HG03039 (cell line): ENCODE results near the gene TOMM40.
A peak's percentile ranks its signal among the peaks of the same experiment; 100 is the strongest.
"Not testable (repeated sequence)": the region's sequence is repeated elsewhere in the genome, so short reads cannot be mapped to it uniquely, and the experiment has no call there.

Experiments used
- ATAC-seq: cut with Tn5 transposase; IDR thresholded peaks from one replicate; pipeline ENCODE4 v1.9.1; 2021; ENCODE audit warnings: mild to moderate bottlenecking, moderate library complexity; ENCODE audit not compliant: unreplicated experiment

The TOMM40 gene

DNA sequence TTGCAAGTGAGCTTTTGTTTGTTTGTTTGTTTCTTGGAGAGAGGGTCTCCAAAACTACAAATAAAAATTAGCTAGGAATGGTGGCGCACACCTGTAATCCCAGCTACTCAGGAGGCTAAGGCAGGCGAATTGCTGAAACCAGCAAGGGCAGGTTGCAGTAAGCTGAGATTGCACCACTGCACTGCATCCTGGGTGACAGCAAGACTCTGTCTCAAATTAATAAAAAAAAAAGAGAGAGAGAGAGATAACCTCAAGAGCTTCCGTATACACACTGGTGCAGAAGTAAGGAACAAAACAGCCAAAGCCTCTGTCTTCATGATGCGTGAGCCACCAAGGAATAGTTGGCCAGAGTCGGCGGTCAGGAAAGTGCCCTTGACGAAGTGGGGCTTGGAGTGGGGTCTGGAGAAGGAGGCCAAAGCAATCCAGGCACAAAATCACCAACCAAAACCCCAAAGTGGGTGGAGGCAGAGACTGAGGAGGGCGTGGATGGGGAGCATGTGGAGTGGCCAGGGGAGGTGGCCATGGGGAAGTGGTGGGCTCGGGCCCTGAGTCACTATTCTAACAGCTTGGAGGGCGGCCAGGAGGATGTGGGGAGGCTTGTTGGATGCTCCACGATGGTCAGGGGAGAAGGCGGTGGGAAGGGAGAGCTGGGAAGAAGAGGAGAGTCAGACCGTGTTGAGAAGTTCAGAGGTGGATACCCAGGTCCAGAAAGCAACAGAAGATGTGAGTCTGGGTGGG is 21.2 kb upstream of the TOMM40 start:
- no peak for ATAC-seq

DNA sequence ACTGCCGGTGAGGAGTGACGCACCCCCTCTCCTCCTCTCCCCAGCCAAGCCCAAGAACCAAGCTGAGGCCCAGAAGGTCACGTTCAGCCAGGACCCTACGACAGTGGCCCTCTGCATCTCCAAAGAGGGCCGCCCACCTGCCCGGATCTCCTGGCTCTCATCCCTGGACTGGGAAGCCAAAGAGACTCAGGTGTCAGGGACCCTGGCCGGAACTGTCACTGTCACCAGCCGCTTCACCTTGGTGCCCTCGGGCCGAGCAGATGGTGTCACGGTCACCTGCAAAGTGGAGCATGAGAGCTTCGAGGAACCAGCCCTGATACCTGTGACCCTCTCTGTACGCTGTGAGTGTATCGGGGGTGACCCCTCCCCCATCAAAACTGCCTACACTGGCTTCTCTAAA is 19.2 kb upstream of the TOMM40 start:
- ATAC-seq, result no peak

DNA sequence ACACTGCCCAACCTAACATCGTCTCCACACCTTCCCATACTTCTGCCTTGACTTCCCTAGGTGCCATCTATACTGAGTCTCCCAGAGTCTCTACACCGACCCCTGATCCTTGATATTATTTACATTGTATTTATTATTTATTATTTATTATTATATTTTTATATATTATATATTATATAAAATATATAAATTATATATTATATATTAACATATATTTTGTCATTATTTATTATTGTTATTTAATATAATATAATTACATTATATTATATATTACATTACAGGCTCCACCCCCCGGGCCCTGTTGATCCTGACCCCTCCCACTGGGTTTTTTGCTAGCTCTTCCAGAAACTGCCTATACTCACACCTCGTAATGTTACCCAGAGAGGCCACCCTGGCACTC is 18.4 kb upstream of the TOMM40 start:
- no peak for ATAC-seq

DNA sequence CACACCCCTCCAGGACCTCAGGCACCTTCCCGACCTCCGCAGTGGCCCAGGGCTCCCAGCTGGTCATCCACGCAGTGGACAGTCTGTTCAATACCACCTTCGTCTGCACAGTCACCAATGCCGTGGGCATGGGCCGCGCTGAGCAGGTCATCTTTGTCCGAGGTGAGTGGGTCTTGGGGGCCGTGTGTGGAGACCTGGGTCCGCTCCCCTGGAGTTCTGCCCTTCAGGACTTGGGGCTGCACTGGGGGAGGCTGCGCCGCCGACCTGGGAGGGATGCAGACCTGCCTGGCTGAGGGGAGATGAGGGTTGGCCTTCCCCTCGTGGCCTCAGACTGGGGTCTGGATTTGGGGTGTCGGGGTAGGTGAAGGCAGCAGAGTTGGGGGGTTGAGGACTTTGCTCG is 16.7 kb upstream of the TOMM40 start:
- ATAC-seq, result no peak

DNA sequence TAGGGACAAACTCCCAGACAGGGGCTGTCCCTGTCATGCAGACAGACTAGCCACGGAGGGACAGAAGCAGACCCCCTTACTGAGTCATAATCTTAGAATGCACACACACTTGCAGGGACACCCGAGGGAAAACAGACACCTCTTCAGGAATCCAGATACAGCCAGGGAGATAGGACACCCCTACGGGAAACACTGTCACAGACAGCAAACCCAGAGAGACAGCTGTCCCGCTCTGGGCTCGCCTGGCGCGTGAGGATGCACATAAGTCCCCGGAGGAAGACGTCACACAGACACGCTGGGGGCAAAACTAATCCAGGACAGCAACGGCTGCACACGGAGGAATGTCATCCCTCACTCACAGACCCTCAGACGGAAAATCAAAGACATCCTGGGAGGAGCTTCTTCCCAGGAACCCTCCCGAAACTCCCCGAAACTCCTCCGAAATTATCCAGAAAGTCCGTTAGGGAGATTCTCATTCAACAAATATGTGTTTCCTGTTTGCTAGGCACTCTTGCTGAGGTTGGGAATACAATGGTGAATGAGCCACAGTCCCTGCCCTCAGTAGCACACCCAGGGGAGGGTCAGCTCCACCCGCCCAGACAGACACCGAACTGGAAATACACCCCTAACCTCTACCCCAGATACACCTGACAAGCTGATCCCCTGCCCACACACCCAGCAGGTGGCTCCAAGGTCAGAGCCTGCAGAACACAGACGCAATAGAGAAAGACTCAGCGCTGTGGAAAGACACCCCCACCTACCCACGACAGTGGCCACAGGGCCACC is 15.2 kb upstream of the TOMM40 start:
- ATAC-seq, result no peak

DNA sequence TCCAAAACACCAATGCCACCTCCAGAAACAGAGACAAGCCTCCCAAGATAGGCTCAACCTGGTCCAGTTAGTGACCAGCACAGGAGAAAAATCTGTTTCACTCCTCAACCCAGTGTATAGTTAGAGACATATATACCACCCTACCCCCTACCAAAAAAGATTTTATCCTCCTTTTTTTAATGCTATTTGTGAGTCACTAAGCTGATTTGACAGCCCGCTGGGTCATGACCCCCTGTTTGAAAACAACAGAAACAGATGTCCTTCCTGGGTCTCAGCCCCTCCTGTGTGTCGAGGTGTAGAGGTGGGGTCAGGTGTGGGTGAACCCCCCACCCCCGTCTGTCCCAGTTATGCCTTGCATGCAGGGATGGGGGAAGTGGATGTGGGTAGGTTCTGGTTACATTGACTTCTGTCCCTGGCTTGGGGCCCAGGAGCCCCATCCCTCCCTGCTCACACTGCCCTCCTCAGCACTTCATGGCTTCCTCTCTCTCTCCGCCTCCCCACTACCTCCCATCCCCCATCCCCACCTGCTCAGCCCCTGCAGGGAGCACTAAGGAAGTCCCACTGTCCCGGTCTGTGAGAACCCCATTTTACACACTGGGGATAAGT is 14.0 kb upstream of the TOMM40 start:
- ATAC-seq, result no peak

DNA sequence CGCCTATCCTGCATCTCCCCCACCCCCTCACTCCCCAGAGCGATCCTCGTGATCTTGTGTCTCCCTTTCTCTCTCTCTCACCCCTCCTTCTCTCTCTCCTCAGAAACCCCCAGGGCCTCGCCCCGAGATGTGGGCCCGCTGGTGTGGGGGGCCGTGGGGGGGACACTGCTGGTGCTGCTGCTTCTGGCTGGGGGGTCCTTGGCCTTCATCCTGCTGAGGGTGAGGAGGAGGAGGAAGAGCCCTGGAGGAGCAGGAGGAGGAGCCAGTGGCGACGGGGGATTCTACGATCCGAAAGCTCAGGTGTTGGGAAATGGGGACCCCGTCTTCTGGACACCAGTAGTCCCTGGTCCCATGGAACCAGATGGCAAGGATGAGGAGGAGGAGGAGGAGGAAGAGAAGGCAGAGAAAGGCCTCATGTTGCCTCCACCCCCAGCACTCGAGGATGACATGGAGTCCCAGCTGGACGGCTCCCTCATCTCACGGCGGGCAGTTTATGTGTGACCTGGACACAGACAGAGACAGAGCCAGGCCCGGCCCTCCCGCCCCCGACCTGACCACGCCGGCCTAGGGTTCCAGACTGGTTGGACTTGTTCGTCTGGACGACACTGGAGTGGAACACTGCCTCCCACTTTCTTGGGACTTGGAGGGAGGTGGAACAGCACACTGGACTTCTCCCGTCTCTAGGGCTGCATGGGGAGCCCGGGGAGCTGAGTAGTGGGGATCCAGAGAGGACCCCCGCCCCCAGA is 12.8 kb upstream of the TOMM40 start:
- ATAC-seq, result no peak

DNA sequence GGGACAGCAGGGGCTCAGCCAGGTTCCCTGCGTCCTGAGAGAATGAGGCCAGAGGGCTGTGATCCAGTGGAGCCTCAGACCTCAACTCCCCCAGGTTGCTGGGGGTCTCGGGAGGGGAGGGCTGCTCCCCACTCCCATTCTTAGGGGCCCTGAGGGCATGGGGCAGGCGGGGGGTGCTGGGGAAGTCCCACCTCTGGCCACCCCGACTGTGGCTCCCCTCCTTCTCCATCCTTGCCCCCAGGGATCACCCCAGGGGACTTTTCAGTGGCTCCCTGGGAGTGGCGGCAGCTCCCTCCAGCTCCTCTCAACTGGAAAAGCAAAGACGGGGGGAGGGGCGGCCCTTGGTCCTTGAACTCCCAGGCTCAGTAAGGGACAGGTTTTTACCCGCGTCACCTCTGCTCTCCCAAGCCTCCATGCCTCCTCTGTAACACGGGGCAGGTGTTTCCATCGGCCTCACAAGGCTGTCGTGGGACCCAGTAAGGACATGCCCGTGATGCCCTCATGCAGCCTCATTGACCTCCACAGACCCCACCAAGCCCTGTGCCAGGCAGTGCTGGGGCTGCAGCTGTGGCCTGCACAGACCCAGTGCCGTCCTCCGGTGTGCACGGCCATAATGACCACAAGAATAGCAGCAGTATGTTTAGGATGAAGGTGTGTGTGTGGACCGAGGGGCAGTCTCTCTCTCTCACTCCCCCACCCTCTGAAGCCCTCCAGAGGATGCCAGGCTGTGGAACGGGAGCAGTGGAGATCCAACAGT is 11.6 kb upstream of the TOMM40 start:
- ATAC-seq, result no peak

DNA sequence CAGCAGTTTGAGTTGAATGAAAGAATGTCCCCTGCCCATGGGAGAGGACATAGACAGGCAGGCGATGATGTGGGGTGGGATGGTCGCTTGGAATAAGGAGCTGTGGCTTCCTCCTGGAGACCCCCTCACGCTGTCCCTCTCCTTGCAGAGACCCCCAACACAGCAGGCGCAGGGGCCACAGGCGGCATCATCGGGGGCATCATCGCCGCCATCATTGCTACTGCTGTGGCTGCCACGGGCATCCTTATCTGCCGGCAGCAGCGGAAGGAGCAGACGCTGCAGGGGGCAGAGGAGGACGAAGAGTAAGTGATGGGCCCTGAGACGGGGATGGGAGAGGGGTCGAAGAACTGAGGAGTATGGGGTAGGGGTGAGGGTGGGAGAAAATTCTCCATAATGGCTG is 9.0 kb upstream of the TOMM40 start:
- no peak for ATAC-seq

DNA sequence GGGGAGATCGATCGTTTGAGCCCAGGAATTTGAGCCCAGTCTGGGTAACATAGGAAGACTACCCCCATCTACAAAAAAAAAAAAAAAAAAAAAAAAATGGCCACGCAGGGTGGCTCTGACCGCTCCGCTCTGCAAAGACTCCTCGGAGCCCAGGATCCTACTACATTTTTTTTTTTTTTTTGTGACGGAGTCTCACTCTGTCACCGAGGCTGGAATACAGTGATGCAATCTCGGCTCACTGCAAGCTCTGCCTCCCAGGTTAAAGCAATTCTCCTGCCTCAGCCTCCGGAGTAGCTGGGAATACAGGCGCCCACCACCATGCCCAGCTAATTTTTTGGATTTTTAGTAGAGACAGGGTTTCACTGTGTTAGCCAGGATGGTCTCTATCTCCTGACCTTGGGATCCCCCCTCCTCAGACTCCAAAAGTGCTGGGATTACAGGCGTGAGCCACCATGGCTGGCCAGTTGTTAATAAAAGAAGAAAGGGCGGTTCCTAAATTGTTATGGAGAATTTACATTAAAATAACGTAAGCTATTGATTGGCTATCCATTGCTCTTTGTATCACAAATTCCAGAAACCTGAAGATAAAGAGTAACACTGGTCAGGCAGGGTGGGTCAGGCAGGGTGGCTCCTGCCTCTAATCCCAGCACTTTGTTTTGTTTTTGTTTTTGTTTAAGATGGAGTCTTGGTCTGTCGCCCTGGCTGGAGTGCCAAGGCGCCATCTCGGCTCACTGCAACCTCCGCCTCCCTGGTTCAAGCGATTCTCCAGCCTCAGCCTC is 8.2 kb upstream of the TOMM40 start:
- not testable (repeated sequence) for ATAC-seq

DNA sequence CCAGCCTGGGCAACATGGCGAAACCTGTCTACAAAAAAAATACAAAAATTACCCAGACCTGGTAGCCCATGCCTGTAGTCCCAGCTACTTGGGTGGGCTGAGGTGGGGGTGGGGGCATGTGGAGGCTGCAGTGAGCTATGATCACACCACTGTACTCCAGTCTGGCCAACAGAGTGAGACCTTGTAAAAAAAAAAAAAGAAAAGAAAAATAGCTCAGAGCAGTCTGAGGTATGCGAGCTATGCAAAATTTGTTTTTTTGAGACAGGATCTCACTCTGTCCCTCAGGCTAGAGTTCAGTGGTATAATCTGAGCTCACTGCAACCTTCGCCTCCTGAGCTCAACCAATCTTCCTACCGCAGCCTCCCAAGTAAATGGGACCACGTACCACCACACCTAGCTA is 7.1 kb upstream of the TOMM40 start:
- no peak for ATAC-seq

DNA sequence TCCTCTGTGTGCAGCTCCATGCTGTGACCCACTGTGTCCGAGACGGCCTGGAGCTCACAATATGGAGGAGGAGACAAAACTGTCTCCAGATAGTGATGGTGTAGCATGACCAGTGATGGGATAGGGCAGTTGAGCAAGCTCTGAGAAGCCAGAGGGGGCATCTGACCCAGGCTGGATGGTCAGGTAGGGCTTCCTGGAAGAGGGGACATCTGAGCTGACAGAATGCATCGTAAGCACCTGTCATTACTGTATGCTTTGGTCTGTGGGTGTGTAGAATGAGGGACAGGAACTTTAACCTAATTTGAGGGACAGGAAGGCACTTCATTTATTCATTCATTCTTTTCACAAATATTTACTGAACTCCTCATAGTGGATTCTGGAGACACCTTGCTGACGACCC is 6.5 kb upstream of the TOMM40 start:
- ATAC-seq, result no peak

DNA sequence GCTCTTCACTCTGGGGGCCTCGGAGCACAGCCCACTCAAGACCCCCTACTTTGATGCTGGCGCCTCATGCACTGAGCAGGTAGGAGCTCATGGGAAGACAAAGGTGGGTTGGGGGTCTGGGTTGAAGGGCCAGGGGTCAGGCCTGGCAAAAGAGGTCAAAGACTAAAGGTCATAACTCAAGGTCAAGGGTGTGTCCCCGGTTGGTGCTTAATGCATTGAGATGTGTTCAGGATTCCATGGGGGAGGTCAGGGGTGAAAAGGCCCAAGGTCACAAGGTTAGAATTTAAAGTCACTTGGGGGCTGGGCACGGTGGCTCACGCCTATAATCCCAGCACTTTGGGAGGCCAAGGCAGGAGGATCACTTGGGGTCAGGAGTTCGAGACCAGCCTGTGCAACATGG is 4.9 kb upstream of the TOMM40 start:
- no peak for ATAC-seq

DNA sequence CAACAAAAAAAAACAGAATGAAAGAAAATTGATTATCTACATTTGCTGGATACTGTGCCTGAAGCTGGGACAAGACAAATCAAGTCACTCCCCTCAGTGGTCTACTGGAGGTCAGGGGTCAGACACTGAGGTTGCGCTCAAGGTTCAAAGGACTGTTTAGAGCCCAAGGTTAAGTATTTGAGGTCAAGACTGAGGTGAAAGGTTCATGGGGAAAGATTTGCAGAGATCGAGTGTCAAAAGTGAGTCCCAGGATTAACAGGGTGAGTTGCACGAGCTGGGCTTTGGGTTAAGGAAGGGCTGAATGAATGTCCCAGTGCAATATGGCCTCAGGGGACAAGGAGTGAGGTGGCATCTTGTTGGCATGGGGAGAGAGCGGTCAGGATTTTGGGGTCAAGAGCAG is 3.4 kb upstream of the TOMM40 start:
- ATAC-seq, result no peak

DNA sequence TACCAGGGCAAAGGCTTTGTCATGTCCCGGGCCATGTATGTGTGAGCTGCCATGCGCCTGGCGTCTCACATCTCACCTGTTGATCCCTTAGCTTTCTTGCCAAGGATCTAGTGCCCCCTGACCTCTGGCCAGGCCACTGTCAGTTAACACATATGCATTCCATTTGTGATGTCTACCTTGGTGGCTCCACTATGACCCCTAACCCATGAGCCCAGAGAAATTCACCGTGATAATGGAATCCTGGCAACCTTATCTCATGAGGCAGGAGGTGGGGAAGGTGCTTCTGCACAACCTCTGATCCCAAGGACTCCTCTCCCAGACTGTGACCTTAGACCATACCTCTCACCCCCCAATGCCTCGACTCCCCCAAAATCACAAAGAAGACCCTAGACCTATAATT is 2.7 kb upstream of the TOMM40 start:
- ATAC-seq, result not testable (repeated sequence)

DNA sequence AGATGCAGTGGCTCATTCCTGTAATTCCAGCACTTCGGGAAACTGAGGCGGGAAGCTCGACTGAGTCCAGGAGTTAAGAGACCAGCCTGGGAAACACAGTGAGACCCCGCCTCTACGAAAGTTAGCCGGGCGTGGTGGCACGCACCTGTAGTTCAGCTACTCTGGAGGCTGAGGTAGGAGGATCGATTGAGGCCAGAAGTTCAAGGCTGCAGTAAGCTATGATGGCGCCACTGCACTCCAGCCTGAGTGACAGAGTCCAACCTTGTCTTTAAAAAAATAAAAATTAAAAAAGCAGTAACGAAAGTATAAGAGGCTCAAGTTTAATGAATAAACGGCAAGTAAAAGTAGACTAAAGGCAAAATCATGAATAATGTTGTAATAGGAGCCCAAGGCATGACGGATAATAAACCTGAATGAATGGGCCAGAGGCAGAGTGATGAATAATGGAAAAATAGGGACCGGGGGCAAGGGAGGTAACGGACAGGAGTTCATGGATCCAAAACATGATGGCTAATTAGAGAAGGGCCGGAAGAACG is 1.2 kb upstream of the TOMM40 start:
- ATAC-seq, result no peak

DNA sequence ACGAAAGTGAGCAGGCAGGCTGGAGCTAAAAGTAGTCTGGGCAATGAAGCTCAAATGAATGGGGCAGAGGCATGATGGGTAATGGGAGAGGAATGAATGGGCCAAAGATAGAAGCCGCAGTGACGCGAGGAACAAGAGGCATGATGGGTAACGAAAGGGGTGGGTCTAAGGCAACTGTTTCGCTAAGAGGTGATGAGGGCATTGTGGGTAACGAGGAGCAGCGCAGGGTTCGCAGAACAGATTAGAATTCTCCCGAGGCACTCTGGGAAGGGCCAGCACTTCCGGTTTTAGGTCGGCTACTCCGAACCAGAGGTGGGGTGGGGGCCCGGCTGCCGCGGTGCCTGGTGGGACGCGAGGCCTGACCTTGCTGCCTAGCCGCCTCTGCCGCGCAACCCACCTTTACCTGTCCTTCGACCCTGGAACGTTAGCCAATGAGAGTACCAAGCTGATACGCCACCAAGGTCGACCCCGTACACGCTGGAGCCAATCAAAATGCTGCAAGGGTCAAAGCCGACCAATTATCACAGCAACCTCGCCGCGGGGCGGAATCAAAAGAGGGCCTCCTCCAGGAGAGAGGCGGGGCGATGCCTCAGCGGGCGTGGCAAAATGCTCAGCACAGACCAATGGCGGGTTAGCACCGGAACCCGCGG is 563 bp upstream of the TOMM40 start:
- ATAC-seq, result peak; percentile 78

DNA sequence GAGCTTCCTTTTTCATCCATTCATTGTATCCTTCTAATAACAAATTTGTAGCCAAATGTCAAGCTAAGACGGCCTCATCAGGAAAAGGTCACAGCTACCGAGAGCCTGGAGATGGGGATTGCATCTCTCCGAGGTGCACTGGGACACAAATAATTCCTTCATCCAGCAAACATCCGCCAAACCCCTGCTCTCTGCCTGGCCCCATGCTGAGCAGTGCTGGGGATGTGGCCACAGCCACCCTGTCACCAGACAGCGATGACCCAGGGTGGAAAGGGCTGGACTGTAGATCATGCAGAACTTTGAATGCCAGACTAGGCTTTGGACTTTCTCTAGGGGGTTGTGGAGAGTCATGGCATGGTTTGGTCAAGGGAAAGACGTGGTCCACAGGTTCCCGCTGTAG is 1.9 kb downstream of the TOMM40 start:
- ATAC-seq, result no peak
